ENCODE results near the gene CRADD.

DNA sequence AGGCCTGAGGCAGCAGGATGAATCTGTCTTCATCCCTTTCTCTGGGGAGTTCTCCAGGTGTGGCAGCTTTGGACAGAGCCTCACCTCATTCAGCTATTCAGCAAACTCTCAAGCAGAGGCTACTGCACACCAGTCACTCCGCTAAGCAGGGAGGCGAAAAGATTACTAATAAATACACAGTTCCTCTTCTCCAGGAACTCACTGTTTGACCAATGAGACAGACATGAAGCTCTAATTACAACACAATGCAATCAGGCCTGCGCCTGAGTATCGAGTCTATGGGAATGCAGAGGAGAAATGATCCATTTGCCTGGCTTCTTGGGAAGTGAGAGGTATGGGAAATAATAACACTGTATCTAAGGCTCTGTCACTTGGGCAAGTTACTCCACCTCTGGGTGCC is 178.1 kb downstream of the CRADD start:
- TF ChIP-seq, protein P1, sequence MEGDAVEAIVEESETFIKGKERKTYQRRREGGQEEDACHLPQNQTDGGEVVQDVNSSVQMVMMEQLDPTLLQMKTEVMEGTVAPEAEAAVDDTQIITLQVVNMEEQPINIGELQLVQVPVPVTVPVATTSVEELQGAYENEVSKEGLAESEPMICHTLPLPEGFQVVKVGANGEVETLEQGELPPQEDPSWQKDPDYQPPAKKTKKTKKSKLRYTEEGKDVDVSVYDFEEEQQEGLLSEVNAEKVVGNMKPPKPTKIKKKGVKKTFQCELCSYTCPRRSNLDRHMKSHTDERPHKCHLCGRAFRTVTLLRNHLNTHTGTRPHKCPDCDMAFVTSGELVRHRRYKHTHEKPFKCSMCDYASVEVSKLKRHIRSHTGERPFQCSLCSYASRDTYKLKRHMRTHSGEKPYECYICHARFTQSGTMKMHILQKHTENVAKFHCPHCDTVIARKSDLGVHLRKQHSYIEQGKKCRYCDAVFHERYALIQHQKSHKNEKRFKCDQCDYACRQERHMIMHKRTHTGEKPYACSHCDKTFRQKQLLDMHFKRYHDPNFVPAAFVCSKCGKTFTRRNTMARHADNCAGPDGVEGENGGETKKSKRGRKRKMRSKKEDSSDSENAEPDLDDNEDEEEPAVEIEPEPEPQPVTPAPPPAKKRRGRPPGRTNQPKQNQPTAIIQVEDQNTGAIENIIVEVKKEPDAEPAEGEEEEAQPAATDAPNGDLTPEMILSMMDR (IDR thresholded peaks at IDR 0.05) = no peak
- TF ChIP-seq POLR2A (IDR thresholded peaks at IDR 0.05) (no peak), POLR2AphosphoS5 (IDR thresholded peaks at IDR 0.05) (no peak)
